ENCODE data around the gene P2RX6. TPM values are rescaled to one million over a fixed set of nuclear protein-coding genes. Genes with fewer than 3 reads are reported as not detected.

Gene P2RX6
- total and polyA plus RNA-seq, 9 of the 15 experiments (the other 6 are each of a cell fraction or from before 2014, with no cell fraction given) = 0.01 to 3.9 (median 1.5) TPM; not detected in 1

- POLR2A ChIA-PET = interaction anchor here (0.7 to 64.4 kb wide), 9 partner anchors 6 to 632 kb away, joined by 3 to 1556 read pairs (median 4); partner anchors contain the start of genes CRKL, LZTR1 and THAP7
- DNase-seq (ENCODE audit: extremely low read depth in 1 of 4, low spot score in 3 of 4) (no peak), ATAC-seq (no peak), FAIRE-seq (no peak)
- peaks cover 37 to 63% of the 10 kb centered on the region in 2 experiments; a peak in 4 of 5 replicates for H3K27me3 ChIP-seq (ENCODE audit: control insufficient read depth in 2 of 2, insufficient read depth in 2 of 2, low read length in 2 of 2)
- CTCF ChIA-PET (ENCODE audit: low intra/inter-chr PET ratio) = no interaction called here
- peak overlapping the region in 1 of 2 experiments; percentile 38; a peak in 2 of 4 replicates for H3K9ac ChIP-seq (ENCODE audit: insufficient read depth in 1 of 2, low read depth in 2 of 2, low read length in 2 of 2)
- no peak overlapping the region for H3K4me3 ChIP-seq
- H4K20me1 ChIP-seq (replicated peaks; ENCODE audit: control insufficient read depth, insufficient read depth, low read length) = peaks cover 10% of the 10 kb centered on the region
- WGBS (ENCODE audit: insufficient coverage, low coverage, missing lambda C conversion rate) = 14% methylated on average over 16 of the region's 16 CpGs
- in situ Hi-C loops (cut with MboI) = loop anchor here (25.0 kb wide), 1 partner anchor 163 kb away; no protein-coding TSS in a partner anchor
- peaks cover 11% of the 10 kb centered on the region for H3K9me3 ChIP-seq (replicated peaks; ENCODE audit: control insufficient read depth, insufficient read depth, low read depth, low read length)
- H3K79me2 ChIP-seq (ENCODE audit: control insufficient read depth, insufficient read depth, low read length) = no peaks in the 10 kb centered on the region
- no peak overlapping the region for H3K4me2 ChIP-seq (ENCODE audit: insufficient read depth, low read length)
- H3K36me3 ChIP-seq (ENCODE audit: control insufficient read depth, insufficient read depth, low read length) = no peaks in the 10 kb centered on the region
- no TSS peak for BruUV-seq (replicated peaks)
- H3K9me1 ChIP-seq (ENCODE audit: control insufficient read depth, insufficient read depth, low read length) = no peaks in the 10 kb centered on the region
- H3K4me1 ChIP-seq (replicated peaks in 1 of 2; ENCODE audit: control insufficient read depth in 2 of 2, insufficient read depth in 2 of 2, low read length in 2 of 2) = peaks cover 0 to 35% of the 10 kb centered on the region in 2 experiments; a peak in 3 of 5 replicates
- H2AFZ ChIP-seq (ENCODE audit: low read depth, low read length) = no peak overlapping the region
- H3K27ac ChIP-seq (ENCODE audit: extremely low read depth, low read depth, low read length) = no peak overlapping the region
- intact Hi-C loops (cut with micrococcal nuclease) = no loop called here
- TF ChIP-seq ZNF79 (CRISPR knock-in tag; IDR thresholded peaks at IDR 0.05; ENCODE audit: low read depth) = no peak
- TF ChIP-seq GABPB2 (CRISPR knock-in tag; conservative IDR thresholded peaks at IDR 0.05) = 0 out of 2 replicates have a peak, but pooled peaks have one; percentile 65
- no peak for TF ChIP-seq KAT8 (IDR thresholded peaks at IDR 0.05; ENCODE audit: low read depth)
- TF ChIP-seq OTX1 (CRISPR knock-in tag; IDR thresholded peaks at IDR 0.05) = no peak
- no peak for TF ChIP-seq REST (IDR thresholded peaks at IDR 0.05; ENCODE audit: borderline replicate concordance)
- TF ChIP-seq REST (CRISPR knock-in tag; IDR thresholded peaks at IDR 0.05; ENCODE audit: low read depth) = peak; percentile 80; the same call in 1 of the 2 replicates
- TF ChIP-seq ZBTB2 (IDR thresholded peaks at IDR 0.05) = 0 out of 2 replicates have a peak, but pooled peaks have one; percentile 21
- TF ChIP-seq MCM7 (IDR thresholded peaks at IDR 0.05) = peak; percentile 39 to 86; a peak in 1 of 4 replicates
- TF ChIP-seq ZNF121 (CRISPR knock-in tag; conservative IDR thresholded peaks at IDR 0.05) = no peak
- TF ChIP-seq RBBP5 (IDR thresholded peaks at IDR 0.05; ENCODE audit: borderline replicate concordance, insufficient read depth, low read length, poor library complexity, severe bottlenecking) = peak; percentile 43
- peak; percentile 8 for TF ChIP-seq SP2 (IDR thresholded peaks at IDR 0.05; ENCODE audit: extremely low read depth, low read depth, low read length, poor library complexity, severe bottlenecking)
- TF ChIP-seq EZH2 (IDR thresholded peaks at IDR 0.05; ENCODE audit: borderline replicate concordance, low read depth, low read length) = peak; percentile 87; the same call in 1 of the 2 replicates
- TF ChIP-seq ZNF263 (CRISPR knock-in tag; IDR thresholded peaks at IDR 0.05; ENCODE audit: borderline replicate concordance) = no peak
These were observed 40.5 kb upstream of the P2RX6 start for GRCh38 chr22:20974336-20974955.

All from K562 (cell line).